HL-60 (cell line): ENCODE data around the gene JARID2.
A peak's percentile ranks its signal among the peaks of the same experiment; 100 is the strongest.

Experiments
- DNase-seq, 2 experiments: peaks; one replicate each; pipeline ENCODE4 v3.0.0-alpha.2; 2010 to 2020; ENCODE audit warnings: low read depth in 1 of 2, low spot score in 1 of 2
- H3K27ac ChIP-seq: fragments of 250-450 bp; sonication (Bioruptor Pico); replicated peaks from 2 replicates; pipeline ENCODE4 v1.5.1; 2020; ENCODE audit warnings: mild to moderate bottlenecking, moderate library complexity
- H3K27me3 ChIP-seq: fragments of 250-450 bp; sonication (Bioruptor Pico); 2 replicates; pipeline ENCODE4 v1.5.1; 2021; ENCODE audit warnings: mild to moderate bottlenecking, moderate library complexity; ENCODE audit not compliant: insufficient read depth, poor library complexity, severe bottlenecking
- H3K4me3 ChIP-seq: replicated peaks from 2 replicates; pipeline ENCODE4 v1.5.1; 2011; ENCODE audit warnings: mild to moderate bottlenecking, control low read depth, low read length; ENCODE audit not compliant: insufficient read depth
- GABPA ChIP-seq: IDR thresholded peaks from 2 replicates; pipeline ENCODE4 v1.6.1; 2012; ENCODE audit warnings: low read depth
- POLR2AphosphoS5 ChIP-seq: IDR thresholded peaks from 2 replicates; pipeline ENCODE4 v1.6.1; 2012; ENCODE audit warnings: low read depth
- SPI1 ChIP-seq: IDR thresholded peaks from 2 replicates; pipeline ENCODE4 v1.6.1; 2012; ENCODE audit warnings: low read depth, mild to moderate bottlenecking, borderline replicate concordance
- TF ChIP-seq, protein P1 (sequence below): IDR thresholded peaks from one replicate; pipeline ENCODE4 v1.5.1; 2011; ENCODE audit warnings: low read length, control low read depth, inconsistent platforms; ENCODE audit not compliant: insufficient read depth
- TF ChIP-seq, protein P2 (sequence below): IDR thresholded peaks from 2 replicates; pipeline ENCODE4 v1.6.1; 2012; ENCODE audit warnings: low read depth; ENCODE audit not compliant: insufficient replicate concordance

JARID2 gene

DNA sequence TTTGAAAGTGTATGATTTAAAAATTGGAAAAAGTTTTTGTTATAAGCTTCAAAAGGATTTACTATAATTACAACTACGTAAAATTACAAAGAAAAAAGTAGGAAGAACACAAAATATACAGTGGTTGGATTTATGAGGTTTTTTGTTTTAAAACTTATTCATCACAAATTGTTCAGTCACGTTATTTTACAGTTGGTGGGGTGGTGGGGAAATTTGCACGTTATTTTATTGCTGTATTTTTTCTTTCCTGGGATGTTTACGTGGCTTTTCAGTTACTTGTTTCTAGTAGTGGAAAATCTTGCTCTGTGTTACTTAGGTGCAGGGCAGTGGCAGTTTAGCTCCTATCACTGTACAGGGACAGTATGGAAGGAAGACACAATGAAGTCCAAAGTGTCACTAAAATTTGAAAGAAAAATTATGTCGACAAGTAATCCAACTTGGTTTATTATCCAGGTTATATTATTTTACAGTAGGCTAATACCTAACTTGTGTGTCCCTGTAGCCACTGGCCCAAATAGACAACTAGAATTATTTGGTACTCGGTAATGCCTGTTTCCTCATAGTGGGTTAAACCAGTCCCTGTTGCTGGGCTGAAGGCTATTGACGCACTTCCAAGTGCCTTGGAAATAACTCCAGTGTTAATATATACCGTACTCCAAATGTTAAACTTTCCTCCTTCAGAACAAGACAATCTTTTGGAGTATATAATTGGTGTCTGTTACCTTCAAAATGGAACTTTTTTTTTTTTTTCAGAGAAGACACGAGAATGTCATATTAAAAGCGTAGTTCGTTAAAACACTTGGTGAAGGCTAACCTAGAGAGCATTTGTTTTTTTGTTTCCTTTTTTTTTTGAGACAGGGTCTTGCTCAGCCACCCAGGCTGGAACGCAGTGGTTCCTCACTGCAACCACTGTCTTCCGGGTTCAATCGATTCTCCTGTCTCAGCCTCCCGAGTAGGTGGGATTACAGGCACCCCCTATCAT is 4.6 kb downstream of the JARID2 start:
- no peak for TF ChIP-seq SPI1
- TF ChIP-seq, protein P1, sequence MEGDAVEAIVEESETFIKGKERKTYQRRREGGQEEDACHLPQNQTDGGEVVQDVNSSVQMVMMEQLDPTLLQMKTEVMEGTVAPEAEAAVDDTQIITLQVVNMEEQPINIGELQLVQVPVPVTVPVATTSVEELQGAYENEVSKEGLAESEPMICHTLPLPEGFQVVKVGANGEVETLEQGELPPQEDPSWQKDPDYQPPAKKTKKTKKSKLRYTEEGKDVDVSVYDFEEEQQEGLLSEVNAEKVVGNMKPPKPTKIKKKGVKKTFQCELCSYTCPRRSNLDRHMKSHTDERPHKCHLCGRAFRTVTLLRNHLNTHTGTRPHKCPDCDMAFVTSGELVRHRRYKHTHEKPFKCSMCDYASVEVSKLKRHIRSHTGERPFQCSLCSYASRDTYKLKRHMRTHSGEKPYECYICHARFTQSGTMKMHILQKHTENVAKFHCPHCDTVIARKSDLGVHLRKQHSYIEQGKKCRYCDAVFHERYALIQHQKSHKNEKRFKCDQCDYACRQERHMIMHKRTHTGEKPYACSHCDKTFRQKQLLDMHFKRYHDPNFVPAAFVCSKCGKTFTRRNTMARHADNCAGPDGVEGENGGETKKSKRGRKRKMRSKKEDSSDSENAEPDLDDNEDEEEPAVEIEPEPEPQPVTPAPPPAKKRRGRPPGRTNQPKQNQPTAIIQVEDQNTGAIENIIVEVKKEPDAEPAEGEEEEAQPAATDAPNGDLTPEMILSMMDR, result no peak
- TF ChIP-seq GABPA, result no peak
- TF ChIP-seq POLR2AphosphoS5, result no peak
- TF ChIP-seq, protein P2, sequence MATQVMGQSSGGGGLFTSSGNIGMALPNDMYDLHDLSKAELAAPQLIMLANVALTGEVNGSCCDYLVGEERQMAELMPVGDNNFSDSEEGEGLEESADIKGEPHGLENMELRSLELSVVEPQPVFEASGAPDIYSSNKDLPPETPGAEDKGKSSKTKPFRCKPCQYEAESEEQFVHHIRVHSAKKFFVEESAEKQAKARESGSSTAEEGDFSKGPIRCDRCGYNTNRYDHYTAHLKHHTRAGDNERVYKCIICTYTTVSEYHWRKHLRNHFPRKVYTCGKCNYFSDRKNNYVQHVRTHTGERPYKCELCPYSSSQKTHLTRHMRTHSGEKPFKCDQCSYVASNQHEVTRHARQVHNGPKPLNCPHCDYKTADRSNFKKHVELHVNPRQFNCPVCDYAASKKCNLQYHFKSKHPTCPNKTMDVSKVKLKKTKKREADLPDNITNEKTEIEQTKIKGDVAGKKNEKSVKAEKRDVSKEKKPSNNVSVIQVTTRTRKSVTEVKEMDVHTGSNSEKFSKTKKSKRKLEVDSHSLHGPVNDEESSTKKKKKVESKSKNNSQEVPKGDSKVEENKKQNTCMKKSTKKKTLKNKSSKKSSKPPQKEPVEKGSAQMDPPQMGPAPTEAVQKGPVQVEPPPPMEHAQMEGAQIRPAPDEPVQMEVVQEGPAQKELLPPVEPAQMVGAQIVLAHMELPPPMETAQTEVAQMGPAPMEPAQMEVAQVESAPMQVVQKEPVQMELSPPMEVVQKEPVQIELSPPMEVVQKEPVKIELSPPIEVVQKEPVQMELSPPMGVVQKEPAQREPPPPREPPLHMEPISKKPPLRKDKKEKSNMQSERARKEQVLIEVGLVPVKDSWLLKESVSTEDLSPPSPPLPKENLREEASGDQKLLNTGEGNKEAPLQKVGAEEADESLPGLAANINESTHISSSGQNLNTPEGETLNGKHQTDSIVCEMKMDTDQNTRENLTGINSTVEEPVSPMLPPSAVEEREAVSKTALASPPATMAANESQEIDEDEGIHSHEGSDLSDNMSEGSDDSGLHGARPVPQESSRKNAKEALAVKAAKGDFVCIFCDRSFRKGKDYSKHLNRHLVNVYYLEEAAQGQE, result no peak
- no peak overlapping the region for H3K4me3 ChIP-seq
- peak overlapping the region; percentile 61 for H3K27ac ChIP-seq
- DNase-seq, result no peak
- no peaks in the 10 kb centered on the region for H3K27me3 ChIP-seq

DNA sequence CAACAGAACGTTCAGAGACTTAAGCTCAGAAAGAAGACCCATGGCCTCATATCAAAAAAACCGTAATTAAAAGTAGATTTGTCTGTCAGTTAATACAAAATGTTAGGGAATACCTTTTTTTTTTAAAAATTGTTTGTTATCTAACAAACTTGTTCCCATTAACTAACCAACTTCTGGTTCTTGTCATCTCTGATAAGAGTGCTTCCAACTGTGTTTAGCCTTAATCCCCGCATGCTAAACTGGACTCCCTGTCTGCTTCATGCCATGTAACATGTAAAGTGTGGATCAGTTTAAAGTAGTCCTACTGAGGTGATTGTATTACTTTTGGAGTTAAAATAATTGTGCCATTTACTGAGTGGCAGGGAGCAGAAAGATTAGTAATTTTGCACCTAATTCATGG is 6.3 kb downstream of the JARID2 start:
- H3K27ac ChIP-seq, result peak overlapping the region; percentile 16; the same call in 1 of the 2 replicates
- H3K4me3 ChIP-seq, result no peak overlapping the region
- DNase-seq, result no peak
- H3K27me3 ChIP-seq, result no peaks in the 10 kb centered on the region
- TF ChIP-seq, protein P2, result no peak
- TF ChIP-seq GABPA (no peak), POLR2AphosphoS5 (no peak), SPI1 (no peak)
- TF ChIP-seq, protein P1, result no peak

DNA sequence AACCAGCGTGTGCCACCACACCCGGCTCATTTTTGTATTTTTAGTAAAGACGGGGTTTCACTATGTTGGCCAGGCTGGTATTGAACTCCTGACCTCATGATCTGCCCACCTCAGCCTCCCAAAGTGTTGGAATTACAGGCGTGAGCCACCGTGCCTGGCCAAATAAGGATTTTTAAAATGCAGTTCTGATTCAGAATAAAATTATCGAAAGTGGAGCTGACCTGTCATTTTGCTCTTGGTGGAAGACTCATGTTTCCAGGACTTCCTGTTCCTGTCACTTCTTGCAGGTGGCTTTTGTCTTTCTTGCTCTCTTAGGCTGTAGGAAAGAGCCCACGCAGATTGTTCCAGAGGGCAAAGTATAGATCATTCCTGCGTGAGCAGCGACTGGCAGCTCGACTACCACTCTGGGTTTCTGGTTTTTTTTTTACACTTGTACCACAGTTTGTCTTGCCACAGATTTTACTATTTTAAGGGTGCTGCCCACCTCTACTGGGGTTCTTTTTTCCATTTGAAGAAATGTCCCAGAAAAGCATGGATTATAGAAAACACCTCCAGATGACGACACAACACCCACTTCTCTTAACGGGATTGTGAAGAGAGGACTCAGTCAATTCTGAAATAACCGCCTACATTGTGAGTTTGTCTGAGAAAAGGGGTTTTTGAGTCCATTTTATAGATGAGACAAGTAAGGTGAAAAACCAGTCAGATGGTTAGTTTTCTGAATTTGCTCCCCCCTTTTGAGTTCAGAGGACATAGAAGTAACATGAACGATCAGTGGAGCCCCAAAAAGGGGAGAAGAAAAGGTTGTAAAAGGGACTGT is 7.5 kb downstream of the JARID2 start:
- Histone ChIP-seq H3K4me3 (no peak overlapping the region), H3K27ac (peak overlapping the region; percentile 16)
- TF ChIP-seq POLR2AphosphoS5 (no peak), SPI1 (peak; percentile 31; the same call in 1 of the 2 replicates)

More for the DNA sequence above, 7.5 kb downstream of the JARID2 start:
- DNase-seq, result no peak
- no peaks in the 10 kb centered on the region for H3K27me3 ChIP-seq
